Measurements from ENCODE around the gene PTPRN.

PTPRN gene

GRCh38 chr2:219352448-219353023 is 43.3 kb upstream of the PTPRN start:
- H3K27ac Mint-ChIP-seq: no peak overlapping the region
- no peaks in the 10 kb centered on the region for H3K36me3 Mint-ChIP-seq (ENCODE audit: low read depth)
- H3K4me3 Mint-ChIP-seq: no peak overlapping the region
- H3K4me1 Mint-ChIP-seq: no peaks in the 10 kb centered on the region
- no peaks in the 10 kb centered on the region for H3K9me3 Mint-ChIP-seq
- TF ChIP-seq CTCF (IDR thresholded peaks at IDR 0.05; ENCODE audit: unreplicated experiment in 3 of 3): peak; percentile 40 to 55 (median 41)
- peaks cover 89% of the 10 kb centered on the region for H3K27me3 Mint-ChIP-seq (ENCODE audit: low read depth)

GRCh38 chr2:219350710-219351221 is 41.6 kb upstream of the PTPRN start:
- no peak for TF ChIP-seq CTCF (IDR thresholded peaks at IDR 0.05; ENCODE audit: unreplicated experiment in 3 of 3)
- no peaks in the 10 kb centered on the region for H3K36me3 Mint-ChIP-seq (ENCODE audit: low read depth)
- H3K27ac Mint-ChIP-seq: no peak overlapping the region
- H3K4me3 Mint-ChIP-seq: no peak overlapping the region
- H3K27me3 Mint-ChIP-seq (ENCODE audit: low read depth): peaks cover 87% of the 10 kb centered on the region
- H3K9me3 Mint-ChIP-seq: no peaks in the 10 kb centered on the region
- no peaks in the 10 kb centered on the region for H3K4me1 Mint-ChIP-seq

- Mint-ChIP-seq H3K27me3 (ENCODE audit: low read depth) (peaks cover 81% of the 10 kb centered on the region), H3K36me3 (ENCODE audit: low read depth) (no peaks in the 10 kb centered on the region), H3K9me3 (no peaks in the 10 kb centered on the region), H3K4me1 (peaks cover under 1% of the 10 kb centered on the region), H3K4me3 (no peak overlapping the region), H3K27ac (no peak overlapping the region)
- TF ChIP-seq CTCF (IDR thresholded peaks at IDR 0.05; ENCODE audit: unreplicated experiment in 3 of 3): no peak
These were observed 41.0 kb upstream of the PTPRN start for GRCh38 chr2:219350215-219350614.

- peaks cover 6% of the 10 kb centered on the region for H3K4me1 Mint-ChIP-seq
- no peak overlapping the region for H3K27ac Mint-ChIP-seq
- H3K9me3 Mint-ChIP-seq: no peaks in the 10 kb centered on the region
- TF ChIP-seq CTCF (IDR thresholded peaks at IDR 0.05; ENCODE audit: unreplicated experiment in 3 of 3): no peak
- H3K36me3 Mint-ChIP-seq (ENCODE audit: low read depth): no peaks in the 10 kb centered on the region
- no peak overlapping the region for H3K4me3 Mint-ChIP-seq
- H3K27me3 Mint-ChIP-seq (ENCODE audit: low read depth): peaks cover 64% of the 10 kb centered on the region
These were observed 35.7 kb upstream of the PTPRN start for GRCh38 chr2:219344751-219345430.

GRCh38 chr2:219335373-219335786 is 26.2 kb upstream of the PTPRN start:
- Mint-ChIP-seq H3K27me3 (ENCODE audit: low read depth) (peaks cover 95% of the 10 kb centered on the region), H3K36me3 (ENCODE audit: low read depth) (no peaks in the 10 kb centered on the region), H3K9me3 (peaks cover 7% of the 10 kb centered on the region), H3K4me3 (no peak overlapping the region), H3K27ac (no peak overlapping the region), H3K4me1 (peaks cover 5% of the 10 kb centered on the region)
- no peak for TF ChIP-seq CTCF (IDR thresholded peaks at IDR 0.05; ENCODE audit: unreplicated experiment in 3 of 3)

GRCh38 chr2:219334076-219334475 is 24.9 kb upstream of the PTPRN start:
- Mint-ChIP-seq H3K9me3 (peaks cover 7% of the 10 kb centered on the region), H3K4me1 (peaks cover 5% of the 10 kb centered on the region), H3K4me3 (no peak overlapping the region), H3K36me3 (ENCODE audit: low read depth) (no peaks in the 10 kb centered on the region), H3K27me3 (ENCODE audit: low read depth) (peaks cover 96% of the 10 kb centered on the region), H3K27ac (no peak overlapping the region)
- TF ChIP-seq CTCF (IDR thresholded peaks at IDR 0.05; ENCODE audit: unreplicated experiment in 3 of 3): no peak
